Type B pancreatic cell (in vitro differentiated cells): ENCODE data around the gene DTNB. TPM values are rescaled to one million over a fixed set of nuclear protein-coding genes. Genes with fewer than 3 reads are reported as not detected.

Source experiments
- DNase-seq: peaks from one replicate; pipeline ENCODE4 v3.0.0; 2021; ENCODE audit warnings: mixed read lengths; ENCODE audit not compliant: unreplicated experiment; ENCODE audit errors: extremely low spot score
- H3K27ac Mint-ChIP-seq: 2 replicates; pipeline ENCODE4 v1.8.0; 2021; ENCODE audit warnings: mild to moderate bottlenecking, mixed read lengths
- H3K27me3 Mint-ChIP-seq: 2 replicates; pipeline ENCODE4 v1.8.0; 2021; ENCODE audit warnings: mixed read lengths
- H3K36me3 Mint-ChIP-seq: 2 replicates; pipeline ENCODE4 v1.8.0; 2021; ENCODE audit warnings: mixed read lengths
- H3K4me1 Mint-ChIP-seq: one replicate; pipeline ENCODE4 v1.8.0; 2021; ENCODE audit warnings: mixed read lengths; ENCODE audit not compliant: unreplicated experiment
- H3K4me3 Mint-ChIP-seq: 2 replicates; pipeline ENCODE4 v1.8.0; 2021; ENCODE audit warnings: mild to moderate bottlenecking, mixed read lengths
- H3K9me3 Mint-ChIP-seq: 2 replicates; pipeline ENCODE4 v1.8.0; 2021; ENCODE audit warnings: mixed read lengths
- CTCF ChIP-seq: fragments of 200-600 bp; sonication (generic); conservative IDR thresholded peaks from 2 replicates; pipeline ENCODE4 v1.5.0; 2021; ENCODE audit warnings: antibody characterized with exemption, mild to moderate bottlenecking
- total RNA-seq: library from RNA; stranded (reverse); gene quantifications from 2 replicates; pipeline ENCODE4 v1.2.1, GENCODE V29; 2021; ENCODE audit warnings: low replicate concordance

DTNB gene
- total RNA-seq, 1 donor from 2014 or later: 28.6 TPM

- Mint-ChIP-seq H3K36me3 (peaks cover 3% of the 10 kb centered on the region), H3K4me3 (no peak overlapping the region), H3K4me1 (peaks cover 4% of the 10 kb centered on the region), H3K27me3 (no peaks in the 10 kb centered on the region), H3K27ac (no peak overlapping the region), H3K9me3 (no peaks in the 10 kb centered on the region)
- DNase-seq: no peak
- no peak for TF ChIP-seq CTCF
Observed at GRCh38 chr2:25426326-25426725, 247.1 kb downstream of the DTNB start.

- H3K9me3 Mint-ChIP-seq: no peaks in the 10 kb centered on the region
- no peak for DNase-seq
- no peaks in the 10 kb centered on the region for H3K36me3 Mint-ChIP-seq
- H3K27me3 Mint-ChIP-seq: no peaks in the 10 kb centered on the region
- TF ChIP-seq CTCF: no peak
- peaks cover 4% of the 10 kb centered on the region for H3K4me1 Mint-ChIP-seq
- H3K27ac Mint-ChIP-seq: no peak overlapping the region
- H3K4me3 Mint-ChIP-seq: no peak overlapping the region
Observed at GRCh38 chr2:25424426-25425028, 248.8 kb downstream of the DTNB start.

- Mint-ChIP-seq H3K27ac (peak overlapping the region; percentile 50), H3K4me3 (no peak overlapping the region), H3K9me3 (no peaks in the 10 kb centered on the region), H3K27me3 (no peaks in the 10 kb centered on the region), H3K4me1 (peaks cover 9% of the 10 kb centered on the region), H3K36me3 (peaks cover 9% of the 10 kb centered on the region)
- DNase-seq: no peak
- TF ChIP-seq CTCF: no peak
Observed at GRCh38 chr2:25421820-25422411, 251.5 kb downstream of the DTNB start.

- H3K9me3 Mint-ChIP-seq: no peaks in the 10 kb centered on the region
- no peak overlapping the region for H3K4me3 Mint-ChIP-seq
- no peak for TF ChIP-seq CTCF
- no peak for DNase-seq
- H3K4me1 Mint-ChIP-seq: peaks cover 9% of the 10 kb centered on the region
- peak overlapping the region; percentile 50 for H3K27ac Mint-ChIP-seq
- no peaks in the 10 kb centered on the region for H3K27me3 Mint-ChIP-seq
- peaks cover 9% of the 10 kb centered on the region for H3K36me3 Mint-ChIP-seq
Observed at GRCh38 chr2:25421289-25421688, 252.1 kb downstream of the DTNB start.

- Mint-ChIP-seq H3K9me3 (no peaks in the 10 kb centered on the region), H3K27me3 (no peaks in the 10 kb centered on the region), H3K36me3 (peaks cover 9% of the 10 kb centered on the region), H3K4me3 (no peak overlapping the region), H3K4me1 (peaks cover 9% of the 10 kb centered on the region), H3K27ac (no peak overlapping the region)
- DNase-seq: no peak
- TF ChIP-seq CTCF: no peak
Observed at GRCh38 chr2:25420820-25421237, 252.5 kb downstream of the DTNB start.
